Measurements from ENCODE around the gene CFAP43. TPM values are rescaled to one million over a fixed set of nuclear protein-coding genes. Genes with fewer than 3 reads are reported as not detected.
A peak's percentile ranks its signal among the peaks of the same experiment; 100 is the strongest.

The CFAP43 gene
- total and polyA plus RNA-seq, 2 of the 8 experiments (the other 6 are each of a cell fraction or from before 2014, with no cell fraction given): 0.11 to 0.27 TPM

- no peak for TF ChIP-seq MAFK (IDR thresholded peaks at IDR 0.05; ENCODE audit: low read depth, low read length)
- no peak for TF ChIP-seq NRF1 (IDR thresholded peaks at IDR 0.05; ENCODE audit: low read depth, low read length)
- TF ChIP-seq NANOG (IDR thresholded peaks at IDR 0.05; ENCODE audit: insufficient read depth, low read depth, low read length, poor library complexity, severe bottlenecking): no peak
- TF ChIP-seq BACH1 (IDR thresholded peaks at IDR 0.05; ENCODE audit: low read length): no peak
- TF ChIP-seq TAF1 (IDR thresholded peaks at IDR 0.05; ENCODE audit: low read depth, low read length): peak; percentile 55; the same call in 1 of the 2 replicates
- TF ChIP-seq KDM1A (IDR thresholded peaks at IDR 0.05; ENCODE audit: borderline replicate concordance, low read length): peak; percentile 63; the same call in 1 of the 2 replicates
- no peak for TF ChIP-seq RFX5 (IDR thresholded peaks at IDR 0.05; ENCODE audit: borderline replicate concordance, low read depth, low read length)
- no peak for TF ChIP-seq CBX5 (IDR thresholded peaks at IDR 0.05; ENCODE audit: low read depth, low read length)
- peak; percentile 95 for TF ChIP-seq KDM4A (IDR thresholded peaks at IDR 0.05; ENCODE audit: low read depth, low read length, severe bottlenecking)
- no peak for TF ChIP-seq POU5F1 (IDR thresholded peaks at IDR 0.05; ENCODE audit: low read depth, low read length)
- 0 out of 2 replicates have a peak, but pooled peaks have one; percentile 19 for TF ChIP-seq TEAD4 (IDR thresholded peaks at IDR 0.05; ENCODE audit: low read depth, low read length)
- no peak for TF ChIP-seq GTF2F1 (IDR thresholded peaks at IDR 0.05; ENCODE audit: borderline replicate concordance, low read depth, low read length)
- no peak for TF ChIP-seq CTBP2 (IDR thresholded peaks at IDR 0.05; ENCODE audit: borderline replicate concordance, insufficient read depth, insufficient read length, low read length)
- TF ChIP-seq GABPA (IDR thresholded peaks at IDR 0.05; ENCODE audit: borderline replicate concordance, insufficient read depth, low read length): peak; percentile 54; the same call in 1 of the 2 replicates
- TF ChIP-seq JUND (IDR thresholded peaks at IDR 0.05; ENCODE audit: low read length): peak; percentile 77
- TF ChIP-seq SRF (IDR thresholded peaks at IDR 0.05; ENCODE audit: low read depth, low read length): no peak
- TF ChIP-seq EP300 (IDR thresholded peaks at IDR 0.05; ENCODE audit: borderline replicate concordance in 1 of 2, low read depth in 2 of 2, low read length in 2 of 2): peak in 1 of 2 experiments; percentile 71; a peak in 1 of 3 replicates
- no peak for TF ChIP-seq ZNF274 (IDR thresholded peaks at IDR 0.05; ENCODE audit: borderline replicate concordance, extremely low read depth, low read length)
- TF ChIP-seq POLR2A (IDR thresholded peaks at IDR 0.05; ENCODE audit: control extremely low read depth in 1 of 2, low read depth in 2 of 2, low read length in 2 of 2): peak in 1 of 2 experiments; percentile 64; a peak in 2 of 3 replicates
- TF ChIP-seq BRCA1 (IDR thresholded peaks at IDR 0.05; ENCODE audit: low read depth, low read length): no peak
- no peak for TF ChIP-seq KDM5A (IDR thresholded peaks at IDR 0.05; ENCODE audit: low read length)
- TF ChIP-seq SIRT6 (IDR thresholded peaks at IDR 0.05; ENCODE audit: low read length): no peak
- TF ChIP-seq TBP (IDR thresholded peaks at IDR 0.05; ENCODE audit: low read depth, low read length): no peak; the same call in 1 of the 2 replicates
- TF ChIP-seq EGR1 (IDR thresholded peaks at IDR 0.05; ENCODE audit: borderline replicate concordance, low read depth, low read length): no peak
- TF ChIP-seq CHD2 (IDR thresholded peaks at IDR 0.05; ENCODE audit: low read length): no peak
Measured at GRCh38 chr10:104274762-104275721, 42.9 kb upstream of the CFAP43 start (continued).

Measured in H1 (cell line).